GM23248 (cell line): ENCODE data around the gene FBN1.

Experiments
- EZH2 ChIP-seq: fragments of 200-600 bp; sonication (generic); IDR thresholded peaks from 2 replicates; pipeline ENCODE4 v1.6.1; 2018; ENCODE audit warnings: antibody characterized with exemption, mild to moderate bottlenecking; ENCODE audit not compliant: insufficient read depth, poor library complexity, severe bottlenecking
- EZH2phosphoT487 ChIP-seq: fragments of 200-600 bp; sonication (generic); IDR thresholded peaks from 2 replicates; pipeline ENCODE4 v1.6.1; 2018; ENCODE audit warnings: antibody characterized with exemption, moderate library complexity, mild to moderate bottlenecking, low read depth; ENCODE audit not compliant: insufficient read depth

DNA sequence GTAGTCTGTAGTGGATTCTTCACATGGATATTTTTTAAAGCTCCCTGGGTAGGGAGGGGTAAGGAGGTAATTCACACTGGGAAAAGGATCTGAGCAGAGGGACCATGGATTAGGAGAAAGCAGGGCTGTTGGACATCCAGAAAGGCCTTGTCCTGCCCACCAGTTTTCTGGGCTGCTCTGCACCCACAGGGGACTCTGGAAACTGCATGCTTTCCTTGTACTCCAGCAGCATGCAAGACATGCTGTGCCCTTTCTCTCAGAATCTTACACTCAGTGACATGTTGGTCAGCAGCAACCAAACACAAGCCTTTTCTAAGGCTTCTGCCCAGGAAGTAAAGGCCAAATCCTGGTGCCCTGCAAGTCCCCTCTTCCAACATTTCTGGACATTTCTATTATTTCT, 2.5 kb upstream of the FBN1 start:
- no peak for TF ChIP-seq EZH2phosphoT487
- TF ChIP-seq EZH2 = no peak
